Transverse colon (tissue), 4 donors: ENCODE results near the gene FTCDNL1.

ENCODE experiments used
- EP300 ChIP-seq: sonication (generic); formaldehyde crosslinking; IDR thresholded peaks from one replicate; pipeline ENCODE4 v1.6.1; 2017; ENCODE audit warnings: antibody characterized with exemption, low read depth
- POLR2A ChIP-seq: fragments of 450-650 bp; IDR thresholded peaks from one replicate; pipeline ENCODE4 v1.6.1; 2016; ENCODE audit warnings: antibody characterized with exemption, mild to moderate bottlenecking, moderate library complexity
- POLR2AphosphoS5 ChIP-seq, 3 donors: sonication (generic); formaldehyde crosslinking; IDR thresholded peaks; one replicate each; pipeline ENCODE4 v1.6.1; 2016; ENCODE audit warnings: antibody characterized with exemption in 3 of 3
- TF ChIP-seq, protein P1 (sequence below), 5 experiments: fragments of 200-600 bp in 3 of 5; fragments of 450-650 bp in 2 of 5; sonication (generic) in 3 of 5; IDR thresholded peaks; 1 replicate in 2 of 5; 2 replicates in 3 of 5; pipeline ENCODE4 v1.5.1; 2016 to 2017; ENCODE audit warnings: antibody characterized with exemption in 5 of 5, inconsistent platforms in 3 of 5, mild to moderate bottlenecking in 2 of 5, moderate library complexity in 1 of 5

DNA sequence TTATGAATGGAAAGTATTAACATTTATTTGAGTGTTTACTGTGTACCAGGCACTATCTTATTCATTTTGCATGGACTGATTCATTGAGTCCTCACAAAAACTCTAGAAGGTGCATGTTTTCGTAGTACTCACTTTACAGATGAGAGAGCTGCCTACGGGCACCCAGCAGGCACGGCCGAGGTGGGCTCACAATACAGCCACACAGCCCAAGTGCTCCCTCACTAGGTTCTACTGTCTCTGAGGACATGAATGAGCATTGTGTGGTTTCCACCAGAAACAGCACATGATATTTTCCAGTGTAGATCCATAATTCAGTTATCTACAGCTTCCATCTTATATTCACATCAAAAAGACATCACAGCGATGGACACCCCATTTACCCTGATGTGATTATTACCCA, 101.4 kb downstream of the FTCDNL1 start:
- TF ChIP-seq, protein P1, sequence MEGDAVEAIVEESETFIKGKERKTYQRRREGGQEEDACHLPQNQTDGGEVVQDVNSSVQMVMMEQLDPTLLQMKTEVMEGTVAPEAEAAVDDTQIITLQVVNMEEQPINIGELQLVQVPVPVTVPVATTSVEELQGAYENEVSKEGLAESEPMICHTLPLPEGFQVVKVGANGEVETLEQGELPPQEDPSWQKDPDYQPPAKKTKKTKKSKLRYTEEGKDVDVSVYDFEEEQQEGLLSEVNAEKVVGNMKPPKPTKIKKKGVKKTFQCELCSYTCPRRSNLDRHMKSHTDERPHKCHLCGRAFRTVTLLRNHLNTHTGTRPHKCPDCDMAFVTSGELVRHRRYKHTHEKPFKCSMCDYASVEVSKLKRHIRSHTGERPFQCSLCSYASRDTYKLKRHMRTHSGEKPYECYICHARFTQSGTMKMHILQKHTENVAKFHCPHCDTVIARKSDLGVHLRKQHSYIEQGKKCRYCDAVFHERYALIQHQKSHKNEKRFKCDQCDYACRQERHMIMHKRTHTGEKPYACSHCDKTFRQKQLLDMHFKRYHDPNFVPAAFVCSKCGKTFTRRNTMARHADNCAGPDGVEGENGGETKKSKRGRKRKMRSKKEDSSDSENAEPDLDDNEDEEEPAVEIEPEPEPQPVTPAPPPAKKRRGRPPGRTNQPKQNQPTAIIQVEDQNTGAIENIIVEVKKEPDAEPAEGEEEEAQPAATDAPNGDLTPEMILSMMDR (IDR thresholded peaks at IDR 0.05), result no peak
- TF ChIP-seq POLR2A (no peak), POLR2AphosphoS5 (IDR thresholded peaks at IDR 0.05) (no peak), EP300 (no peak)
